GM13977 (cell line): Measurements from ENCODE around the gene ADAM11.

Experiments
- DNase-seq: peaks from one replicate; pipeline ENCODE4 v3.0.0; 2012; ENCODE audit warnings: low spot score
- CTCF ChIP-seq: IDR thresholded peaks from 2 replicates; pipeline ENCODE4 v1.5.1; 2012; ENCODE audit warnings: mild to moderate bottlenecking, control low read depth; ENCODE audit not compliant: insufficient read depth; ENCODE audit errors: extremely low read depth, missing control alignments
- in situ Hi-C: fragments of 300-500 bp; cut with MboI; formaldehyde crosslinking; loops from one replicate; pipeline ENCODE4 v1.12.0; 2022; ENCODE audit warnings: low sequenced_read_pairs, low pct_unique_long_range_greater_than_20kb, mixed read lengths, inconsistent platforms; ENCODE audit not compliant: unreplicated experiment

Gene ADAM11

DNA sequence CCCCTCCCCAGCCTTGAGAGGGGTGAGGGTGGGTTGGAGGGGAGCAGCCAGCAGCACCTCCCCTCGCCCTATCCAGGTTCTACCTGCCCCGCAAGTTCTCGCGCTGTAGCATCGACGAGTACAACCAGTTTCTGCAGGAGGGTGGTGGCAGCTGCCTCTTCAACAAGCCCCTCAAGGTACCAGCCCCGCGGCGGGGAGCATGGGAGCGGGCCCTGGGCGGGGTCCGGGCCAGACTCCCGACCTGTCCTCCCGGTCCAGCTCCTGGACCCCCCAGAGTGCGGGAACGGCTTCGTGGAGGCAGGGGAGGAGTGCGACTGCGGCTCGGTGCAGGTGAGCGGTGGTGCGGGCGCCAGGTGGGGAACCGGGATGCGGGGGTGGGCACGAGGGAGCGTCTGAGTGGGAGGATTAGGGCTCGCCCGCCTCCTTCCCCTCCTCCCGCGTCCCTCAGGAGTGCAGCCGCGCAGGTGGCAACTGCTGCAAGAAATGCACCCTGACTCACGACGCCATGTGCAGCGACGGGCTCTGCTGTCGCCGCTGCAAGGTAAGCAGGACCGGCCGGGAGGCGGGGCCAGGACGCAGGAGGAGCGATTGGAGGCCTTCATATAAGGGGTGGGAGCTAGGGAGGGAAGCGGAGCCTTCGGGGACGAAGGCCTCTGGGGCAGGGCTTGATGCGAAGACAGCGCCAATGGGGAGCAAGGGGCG is 16.5 kb downstream of the ADAM11 start:
- peak; percentile 99 for DNase-seq

DNA sequence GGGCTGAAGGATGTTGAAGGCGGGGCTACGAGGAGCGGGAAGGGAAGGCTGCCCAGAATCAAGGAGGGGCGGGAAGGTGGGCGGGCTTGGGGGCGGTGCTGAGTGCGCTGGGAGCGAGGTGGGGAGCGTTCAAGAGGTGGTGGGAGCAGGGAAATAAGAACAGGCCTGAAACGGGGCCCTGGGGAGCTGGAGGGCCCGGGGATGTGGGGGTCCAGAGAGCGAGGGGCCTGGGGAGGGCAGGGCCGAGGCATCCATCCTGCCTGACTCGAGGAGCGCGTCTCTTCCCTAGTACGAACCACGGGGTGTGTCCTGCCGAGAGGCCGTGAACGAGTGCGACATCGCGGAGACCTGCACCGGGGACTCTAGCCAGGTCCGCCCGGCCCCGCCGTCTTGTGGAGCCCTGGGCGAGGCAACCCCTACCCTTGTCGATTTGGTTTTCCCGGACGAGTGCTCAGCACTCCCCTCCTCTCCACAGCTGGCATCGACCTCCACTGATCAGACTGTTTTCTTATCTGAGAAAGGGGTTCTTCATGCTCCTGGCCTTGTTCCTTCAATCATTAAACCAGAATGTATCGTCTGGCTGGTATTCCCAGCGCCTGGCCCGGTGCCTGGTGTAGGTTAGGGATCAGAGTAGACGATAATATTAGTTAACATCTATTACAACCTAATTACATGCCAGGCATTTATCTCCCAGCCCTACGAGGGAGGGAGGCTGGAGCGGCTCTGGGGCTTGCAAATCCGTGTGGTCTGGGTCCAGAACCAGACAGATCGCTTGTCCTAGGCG is 17.2 kb downstream of the ADAM11 start:
- in situ Hi-C loops: loop anchor here (10.0 kb wide), 1 partner anchor 89 kb away; no protein-coding TSS in a partner anchor
- DNase-seq: no peak
- no peak for TF ChIP-seq CTCF

More for the DNA sequence above, 16.5 kb downstream of the ADAM11 start:
- no peak for TF ChIP-seq CTCF
- in situ Hi-C loops: loop anchor here (10.0 kb wide), 1 partner anchor 90 kb away; no protein-coding TSS in a partner anchor

GRCh38 chr17:44776628-44777393 is 18.0 kb downstream of the ADAM11 start:
- in situ Hi-C loops: loop anchor here (10.0 kb wide), 1 partner anchor 88 kb away; no protein-coding TSS in a partner anchor
- no peak for TF ChIP-seq CTCF
- no peak for DNase-seq

- in situ Hi-C loops: loop anchor here (10.0 kb wide), 1 partner anchor 87 kb away; no protein-coding TSS in a partner anchor
- DNase-seq: no peak
- no peak for TF ChIP-seq CTCF
Observed at GRCh38 chr17:44777394-44778348, 18.9 kb downstream of the ADAM11 start.

DNA sequence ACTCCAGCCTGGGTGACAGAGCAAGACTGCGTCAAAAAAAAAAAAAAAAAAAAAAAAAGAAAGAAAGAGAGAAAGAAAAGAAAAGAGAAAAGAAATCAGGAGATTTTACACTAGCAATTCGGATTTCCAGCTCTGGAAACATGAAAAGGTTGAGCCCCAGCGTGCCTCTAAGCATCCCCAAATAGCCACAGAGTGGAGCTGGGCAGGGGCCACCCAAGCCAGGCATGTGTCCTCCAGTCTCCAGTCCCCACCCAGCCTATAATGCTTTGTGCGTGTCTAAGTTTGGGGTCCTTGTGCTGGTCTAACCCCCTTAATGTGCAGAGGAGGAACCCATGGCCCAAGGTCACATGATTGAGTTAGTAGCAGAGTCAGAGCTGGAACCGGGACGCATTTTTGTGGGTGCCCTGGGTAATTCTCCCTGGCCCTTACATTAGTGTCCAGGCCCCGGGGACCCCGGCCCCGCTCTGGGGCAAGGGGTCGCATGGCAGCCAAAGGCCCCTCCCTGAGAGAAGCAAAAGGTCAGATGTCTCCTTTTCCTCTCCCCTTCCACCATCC is 19.9 kb downstream of the ADAM11 start:
- no peak for TF ChIP-seq CTCF
- DNase-seq: no peak
- in situ Hi-C loops: loop anchor here (10.0 kb wide), 1 partner anchor 86 kb away; no protein-coding TSS in a partner anchor
